Erythroblast (primary cell): ENCODE measurements around the gene C2orf92.

ENCODE experiments used
- GATA1 ChIP-seq: IDR thresholded peaks from 2 replicates; pipeline ENCODE4 v1.6.1; 2011; ENCODE audit warnings: low read depth, mild to moderate bottlenecking, control low read depth, low read length, moderate library complexity
- POLR2A ChIP-seq: IDR thresholded peaks from 2 replicates; pipeline ENCODE4 v1.6.1; 2011; ENCODE audit warnings: mild to moderate bottlenecking, low read length

DNA sequence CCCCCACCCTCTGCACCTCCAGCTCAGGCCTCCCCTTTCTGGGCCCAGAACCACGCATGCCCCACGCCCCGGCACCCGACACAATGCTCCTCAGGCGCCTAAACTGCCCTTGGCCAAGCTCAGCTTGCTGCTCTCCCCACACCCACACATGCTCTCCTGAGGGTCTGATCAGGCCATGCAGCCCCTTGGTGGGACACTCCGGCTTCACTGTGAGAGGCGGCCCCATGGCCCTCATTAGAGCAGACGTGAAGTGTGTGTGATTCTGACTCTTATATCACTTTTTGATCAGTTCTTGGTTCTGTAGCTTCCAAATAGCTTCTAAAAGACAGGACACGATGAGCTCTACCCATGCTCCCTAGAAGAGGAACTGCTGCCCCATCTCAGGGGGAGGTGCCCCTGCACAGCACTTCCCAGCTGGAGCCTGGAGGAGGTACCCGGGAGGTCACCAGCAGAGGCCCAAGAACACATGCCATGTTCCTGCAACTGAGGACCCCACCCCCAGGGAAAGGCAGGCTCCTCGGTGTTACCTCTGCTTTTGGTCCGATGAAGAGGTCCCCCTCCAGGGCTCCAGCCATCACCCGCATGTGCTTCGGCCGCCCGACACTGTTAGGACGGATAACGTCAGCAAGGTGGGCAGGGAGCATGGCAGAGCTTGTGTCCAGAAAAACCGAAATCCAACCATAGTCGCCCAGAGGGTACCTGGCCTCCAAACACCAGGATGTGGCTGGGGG is 9.3 kb upstream of the C2orf92 start:
- TF ChIP-seq POLR2A (no peak), GATA1 (no peak)
